Mesodermal cell (in vitro differentiated cells): ENCODE results near the gene ARHGAP26.

Source experiments
- H3K27ac ChIP-seq: 2 replicates; pipeline ENCODE4 v1.7.0; 2013; ENCODE audit warnings: mild to moderate bottlenecking, low read depth, low read length, moderate library complexity; ENCODE audit not compliant: severe bottlenecking
- H3K36me3 ChIP-seq: 2 replicates; pipeline ENCODE4 v1.7.1; 2013; ENCODE audit warnings: mild to moderate bottlenecking, low read length, moderate library complexity; ENCODE audit not compliant: control insufficient read depth, insufficient read depth
- H3K4me1 ChIP-seq: one replicate; pipeline ENCODE4 v1.7.1; 2013; ENCODE audit warnings: mild to moderate bottlenecking, low read length; ENCODE audit not compliant: insufficient read depth, control insufficient read depth, poor library complexity, severe bottlenecking
- H3K4me3 ChIP-seq: 2 replicates; pipeline ENCODE4 v1.7.0; 2013; ENCODE audit warnings: low read length, control low read depth, mild to moderate bottlenecking; ENCODE audit not compliant: insufficient read depth, poor library complexity, severe bottlenecking; ENCODE audit errors: extremely low read depth
- H3K9me3 ChIP-seq: 2 replicates; pipeline ENCODE4 v1.7.1; 2013; ENCODE audit warnings: mild to moderate bottlenecking, low read length, moderate library complexity; ENCODE audit not compliant: control insufficient read depth
- WGBS, 2 experiments: methylation state at CpG; one replicate each; pipeline ENCODE4 v1.1.5; 2013; ENCODE audit warnings: missing lambda C conversion rate in 2 of 2; ENCODE audit not compliant: insufficient coverage in 2 of 2; 5-methylcytosine and 5-hydroxymethylcytosine counted together

ARHGAP26 gene

GRCh38 chr5:142894315-142894714 is 124.1 kb downstream of the ARHGAP26 start:
- H3K36me3 ChIP-seq, result no peaks in the 10 kb centered on the region
- no peaks in the 10 kb centered on the region for H3K9me3 ChIP-seq
- peaks cover 10% of the 10 kb centered on the region for H3K4me1 ChIP-seq
- WGBS, 2 experiments, result 100% methylated on average over 2 of the region's 2 CpGs; no CpG with 5 or more reads in 1 of the 2 experiments
- H3K4me3 ChIP-seq, result no peak overlapping the region
- H3K27ac ChIP-seq, result no peak overlapping the region

GRCh38 chr5:142894749-142895148 is 124.6 kb downstream of the ARHGAP26 start:
- Histone ChIP-seq H3K36me3 (no peaks in the 10 kb centered on the region), H3K4me3 (no peak overlapping the region), H3K4me1 (peaks cover 13% of the 10 kb centered on the region), H3K9me3 (no peaks in the 10 kb centered on the region), H3K27ac (no peak overlapping the region)
- WGBS, 2 experiments, result 86% methylated on average over 1 of the region's 1 CpG; no CpG with 5 or more reads in 1 of the 2 experiments

GRCh38 chr5:142896325-142897007 is 126.3 kb downstream of the ARHGAP26 start:
- Histone ChIP-seq H3K27ac (no peak overlapping the region), H3K4me1 (peaks cover 15% of the 10 kb centered on the region), H3K36me3 (no peaks in the 10 kb centered on the region), H3K9me3 (no peaks in the 10 kb centered on the region), H3K4me3 (no peak overlapping the region)
- WGBS, 2 experiments, result no CpG with 5 or more reads among the region's 2 CpGs

DNA sequence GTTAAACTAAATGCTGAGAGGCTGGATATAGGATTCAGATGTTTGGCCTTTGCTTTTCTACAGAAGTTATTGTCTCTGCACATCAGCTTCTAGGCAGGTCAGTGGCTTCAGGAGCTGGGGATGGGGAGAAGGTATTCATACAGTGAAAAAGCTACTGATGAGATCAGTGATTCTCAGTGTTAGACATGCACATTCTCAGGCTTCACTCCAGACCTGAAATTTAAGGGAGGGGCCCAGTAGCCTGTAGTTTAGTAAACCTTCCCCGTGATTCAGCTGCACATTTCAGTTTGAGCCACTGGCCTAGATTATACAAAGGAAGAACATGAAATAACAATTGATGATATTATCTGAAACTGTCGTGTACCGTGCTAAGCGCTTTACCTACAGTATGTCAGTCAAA is 127.2 kb downstream of the ARHGAP26 start:
- no peaks in the 10 kb centered on the region for H3K36me3 ChIP-seq
- WGBS, 2 experiments, result 89 to 100% methylated on average over 1 to 2 of the region's 4 CpGs
- no peak overlapping the region for H3K4me3 ChIP-seq
- H3K9me3 ChIP-seq, result no peaks in the 10 kb centered on the region
- no peak overlapping the region for H3K27ac ChIP-seq
- peaks cover 15% of the 10 kb centered on the region for H3K4me1 ChIP-seq

DNA sequence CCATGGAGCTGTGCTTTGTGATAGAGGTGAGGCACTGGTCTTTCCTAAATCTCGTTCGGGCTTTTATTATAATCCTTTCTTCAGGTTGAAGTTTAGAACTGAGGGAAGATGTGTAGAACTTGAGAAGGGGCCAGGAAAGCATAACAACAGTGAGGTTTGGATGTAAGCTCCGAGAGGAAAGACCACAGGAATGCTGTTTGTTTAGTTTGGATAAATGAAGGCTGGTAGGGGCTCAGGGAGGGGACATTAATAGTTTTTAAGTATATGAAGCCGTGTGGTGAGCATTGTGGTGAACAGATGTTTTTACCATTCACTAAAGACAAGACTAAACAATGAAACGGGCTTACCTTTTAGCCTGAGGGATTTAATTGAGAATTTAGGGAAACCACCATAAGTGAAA is 130.8 kb downstream of the ARHGAP26 start:
- no peak overlapping the region for H3K27ac ChIP-seq
- no peak overlapping the region for H3K4me3 ChIP-seq
- 86 to 89% methylated on average over 4 of the region's 5 CpGs for WGBS, 2 experiments
- H3K36me3 ChIP-seq, result no peaks in the 10 kb centered on the region
- H3K9me3 ChIP-seq, result no peaks in the 10 kb centered on the region
- peaks cover 12% of the 10 kb centered on the region for H3K4me1 ChIP-seq

DNA sequence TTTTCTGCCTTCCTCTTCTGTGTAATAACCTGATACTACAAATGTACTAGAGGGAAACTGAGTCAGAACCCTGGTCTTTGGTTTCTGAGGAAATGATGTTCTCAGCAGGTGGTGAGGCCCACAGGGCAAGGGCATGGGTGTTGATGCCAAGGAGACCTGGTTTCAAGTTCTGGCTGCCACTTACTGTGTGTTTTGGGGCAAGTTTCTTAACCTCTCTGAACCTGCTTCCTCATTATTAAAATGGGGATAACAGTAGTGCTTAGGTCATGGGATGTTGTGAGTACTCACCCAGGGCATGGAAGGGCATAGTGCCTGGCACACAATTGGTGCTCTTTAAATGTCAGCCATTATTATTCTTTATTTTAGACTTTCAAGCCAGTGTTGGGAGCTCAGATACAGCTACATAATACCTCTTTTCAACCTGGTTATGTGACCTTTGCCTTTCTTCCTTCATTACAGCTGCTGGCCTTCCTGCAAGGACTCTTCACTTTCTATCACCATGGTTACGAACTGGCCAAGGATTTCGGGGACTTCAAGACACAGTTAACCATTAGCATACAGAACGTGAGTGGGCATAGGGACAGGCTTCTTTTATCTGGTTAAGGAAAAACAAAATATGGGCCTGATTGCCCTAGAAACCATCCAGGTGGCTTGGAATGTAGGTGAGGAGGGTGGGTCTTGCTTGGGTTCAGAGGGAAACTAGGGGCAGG is 131.5 kb downstream of the ARHGAP26 start:
- H3K4me3 ChIP-seq, result no peak overlapping the region
- WGBS, 2 experiments, result 67% methylated on average over 2 of the region's 3 CpGs; no CpG with 5 or more reads in 1 of the 2 experiments
- no peak overlapping the region for H3K27ac ChIP-seq

GRCh38 chr5:142902186-142902965 is 132.2 kb downstream of the ARHGAP26 start:
- Histone ChIP-seq H3K4me1 (peaks cover 5% of the 10 kb centered on the region), H3K27ac (no peak overlapping the region), H3K4me3 (no peak overlapping the region), H3K9me3 (no peaks in the 10 kb centered on the region), H3K36me3 (no peaks in the 10 kb centered on the region)
- 91 to 100% methylated on average over 4 to 6 of the region's 10 CpGs for WGBS, 2 experiments

More for the DNA sequence above, 131.5 kb downstream of the ARHGAP26 start:
- Histone ChIP-seq H3K9me3 (no peaks in the 10 kb centered on the region), H3K36me3 (no peaks in the 10 kb centered on the region), H3K4me1 (peaks cover 6% of the 10 kb centered on the region)

DNA sequence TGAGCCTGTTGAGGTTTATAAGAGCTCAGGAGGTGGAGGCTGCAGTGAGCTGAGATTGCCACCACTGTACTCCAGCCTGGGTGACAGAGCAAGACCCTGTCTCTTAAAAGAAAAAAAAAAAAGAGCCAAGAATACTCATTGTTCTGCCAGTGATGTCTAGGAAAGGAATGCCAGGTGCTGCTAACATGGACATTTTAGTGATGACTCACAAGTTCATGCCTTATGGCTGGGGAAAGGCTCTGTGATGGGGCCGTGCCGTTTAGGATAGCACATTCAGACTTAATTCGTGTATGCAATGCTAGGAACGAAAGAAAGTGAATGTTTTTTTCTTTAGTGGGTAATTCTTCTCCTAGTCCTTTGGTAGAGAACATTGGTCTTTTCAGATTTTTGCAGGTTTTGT is 134.2 kb downstream of the ARHGAP26 start:
- H3K36me3 ChIP-seq, result no peaks in the 10 kb centered on the region
- no peak overlapping the region for H3K4me3 ChIP-seq
- H3K9me3 ChIP-seq, result no peaks in the 10 kb centered on the region
- 71 to 100% methylated on average over 3 to 4 of the region's 4 CpGs for WGBS, 2 experiments
- no peak overlapping the region for H3K27ac ChIP-seq
- H3K4me1 ChIP-seq, result peaks cover 5% of the 10 kb centered on the region

DNA sequence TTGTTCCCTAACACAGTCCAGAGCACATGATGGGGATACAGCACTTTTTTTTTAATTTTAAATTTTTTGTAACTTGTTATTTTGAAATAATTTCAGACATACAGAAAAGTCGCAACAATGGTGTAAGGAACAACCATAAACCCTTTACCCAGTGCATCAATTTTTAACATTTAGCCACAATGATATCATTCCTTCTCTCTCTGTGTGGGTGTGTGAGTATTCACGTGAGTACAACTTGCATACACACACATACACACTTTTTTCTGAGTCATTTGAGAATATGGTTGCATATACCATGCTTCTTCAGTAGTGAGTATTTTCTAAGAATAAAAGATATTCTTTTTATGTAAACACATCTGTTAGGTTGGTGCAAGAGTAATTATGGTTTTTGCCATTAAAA is 135.2 kb downstream of the ARHGAP26 start:
- Histone ChIP-seq H3K4me1 (no peaks in the 10 kb centered on the region), H3K4me3 (no peak overlapping the region), H3K36me3 (no peaks in the 10 kb centered on the region), H3K27ac (no peak overlapping the region), H3K9me3 (no peaks in the 10 kb centered on the region)
- WGBS, 2 experiments, result no CpG with 5 or more reads among the region's 2 CpGs

DNA sequence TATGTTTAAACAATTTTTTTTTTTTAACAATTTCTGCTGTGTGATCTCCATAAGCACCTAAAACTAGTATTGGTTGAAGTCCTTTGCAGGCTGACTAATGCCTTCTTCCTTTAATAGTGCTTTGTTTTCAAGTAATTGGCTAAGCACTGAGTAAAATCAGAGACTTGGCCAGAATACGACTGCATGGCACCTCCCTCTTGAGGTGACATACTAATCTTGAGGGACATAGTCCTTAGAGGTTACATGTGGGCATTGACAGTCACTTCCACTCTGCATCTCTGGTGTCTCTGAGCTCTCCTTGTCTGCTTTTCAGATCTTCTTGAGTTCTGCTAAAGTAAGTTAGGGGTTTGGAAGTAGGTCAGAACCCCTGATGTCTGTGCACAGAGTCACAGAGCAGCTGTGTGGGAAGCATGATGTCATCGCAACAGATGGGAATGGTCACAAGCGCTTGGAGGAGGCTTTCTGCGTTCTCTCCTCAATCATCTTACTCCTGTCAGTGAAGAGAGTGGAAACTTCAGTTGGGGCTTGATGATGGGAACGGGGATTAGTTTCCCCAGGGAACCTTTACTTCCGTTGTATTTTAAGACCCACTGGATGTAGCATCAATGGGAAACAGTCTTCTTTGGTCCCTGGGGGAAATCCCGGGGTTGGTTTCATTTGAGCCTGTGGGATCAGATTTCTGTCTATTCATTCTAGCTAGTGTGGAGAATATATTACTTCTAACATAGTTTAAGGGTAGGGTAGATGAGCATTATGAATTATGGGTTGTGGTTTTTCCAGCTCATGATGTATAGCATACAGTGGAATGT is 136.9 kb downstream of the ARHGAP26 start:
- H3K4me3 ChIP-seq, result no peak overlapping the region

More for the DNA sequence above, 136.9 kb downstream of the ARHGAP26 start:
- no peaks in the 10 kb centered on the region for H3K36me3 ChIP-seq
- H3K4me1 ChIP-seq, result no peaks in the 10 kb centered on the region
- H3K27ac ChIP-seq, result no peak overlapping the region
- no peaks in the 10 kb centered on the region for H3K9me3 ChIP-seq
- 88 to 94% methylated on average over 2 to 5 of the region's 7 CpGs for WGBS, 2 experiments
